Thymus (tissue), 14 donors: Measurements from ENCODE around the gene ZSCAN32. TPM values are rescaled to one million over a fixed set of nuclear protein-coding genes. Genes with fewer than 3 reads are reported as not detected.

Experiments used
- DNase-seq, 9 donors: peaks; one replicate each; pipeline ENCODE4 v3.0.0-alpha.2; 2013; ENCODE audit warnings: low spot score in 9 of 9, low read depth in 6 of 9, missing footprints in 1 of 9
- H3K27ac ChIP-seq, 2 donors: one replicate each; pipeline ENCODE4 v1.5.1; 2013; ENCODE audit warnings: control low read depth in 1 of 2, low read depth in 1 of 2, low read length in 1 of 2, mild to moderate bottlenecking in 1 of 2, moderate library complexity in 1 of 2
- H3K27me3 ChIP-seq, 2 donors: one replicate each; pipeline ENCODE4 v1.5.1; 2013; ENCODE audit warnings: low read length in 1 of 2; ENCODE audit not compliant: control insufficient read depth in 2 of 2, insufficient read depth in 1 of 2
- H3K36me3 ChIP-seq, 2 donors: one replicate each; pipeline ENCODE4 v1.5.1; 2013; ENCODE audit warnings: low read length in 1 of 2, mild to moderate bottlenecking in 1 of 2, moderate library complexity in 1 of 2; ENCODE audit not compliant: control insufficient read depth in 2 of 2, insufficient read depth in 2 of 2
- H3K4me1 ChIP-seq, 2 donors: one replicate each; pipeline ENCODE4 v1.5.1; 2013; ENCODE audit warnings: low read length in 2 of 2; ENCODE audit not compliant: control insufficient read depth in 2 of 2, insufficient read depth in 2 of 2
- H3K4me3 ChIP-seq, 2 donors: one replicate each; pipeline ENCODE4 v1.5.1; 2013; ENCODE audit warnings: low read length in 2 of 2, control low read depth in 1 of 2, mild to moderate bottlenecking in 1 of 2
- H3K9me3 ChIP-seq, 2 donors: one replicate each; pipeline ENCODE4 v1.5.1; 2013; ENCODE audit warnings: low read length in 1 of 2, mild to moderate bottlenecking in 1 of 2; ENCODE audit not compliant: control insufficient read depth in 2 of 2, insufficient read depth in 1 of 2
- WGBS: extraction: QIAGEN DNeasy Blood & Tissue Kit; methylation state at CpG from one replicate; pipeline ENCODE4 v1.1.7; 2013; 5-methylcytosine and 5-hydroxymethylcytosine counted together
- long read RNA-seq, 10 donors: transcript quantifications; one replicate each; lab custom pipeline, GENCODE V29; 2026
- polyA plus RNA-seq: library from polyadenylated mRNA; stranded (reverse); fragments of 200-250 nt; gene quantifications from one replicate; pipeline ENCODE4 v1.2.3, GENCODE V29; 2013
- total RNA-seq: library from RNA; stranded (reverse); fragments of 120-200 nt; gene quantifications from one replicate; pipeline ENCODE4 v1.2.4, GENCODE V29; 2013
- donor health status: healthy.

Gene ZSCAN32
- 19.7 TPM for total RNA-seq
- polyA plus RNA-seq, result 16.3 TPM
- long read RNA-seq, donor 1, result 0 reads
- long read RNA-seq, donor 2, result 0 reads
- long read RNA-seq, donor 3, transcript ZSCAN32-206 (1 exons, 1,977 nt), result major isoform, 14 of 23 reads
- long read RNA-seq, donor 3, partial matches to known transcripts, result 0 of 23 reads
- long read RNA-seq, donor 3, other reads (novel, unspliced or antisense), result 6 of 23 reads
- long read RNA-seq, donor 4, transcript ZSCAN32-206 (1 exons, 1,977 nt), result major isoform, 5 of 5 reads
- long read RNA-seq, donor 4, partial matches to known transcripts, result 0 of 5 reads
- long read RNA-seq, donor 4, other reads (novel, unspliced or antisense), result 0 of 5 reads
- long read RNA-seq, donor 5, transcript ZSCAN32-206 (1 exons, 1,977 nt), result major isoform, 10 of 11 reads
- long read RNA-seq, donor 5, partial matches to known transcripts, result 0 of 11 reads
- long read RNA-seq, donor 5, other reads (novel, unspliced or antisense), result 0 of 11 reads
- long read RNA-seq, donor 6, transcript ZSCAN32-206 (1 exons, 1,977 nt), result major isoform, 5 of 7 reads
- long read RNA-seq, donor 6, partial matches to known transcripts, result 0 of 7 reads
- long read RNA-seq, donor 6, other reads (novel, unspliced or antisense), result 0 of 7 reads
- long read RNA-seq, donor 7, partial matches to known transcripts, result 0 of 6 reads
- long read RNA-seq, donor 7, other reads (novel, unspliced or antisense), result 0 of 6 reads
- long read RNA-seq, donor 8, partial matches to known transcripts, result 0 of 1 reads
- long read RNA-seq, donor 8, other reads (novel, unspliced or antisense), result 0 of 1 reads
- long read RNA-seq, donor 9, partial matches to known transcripts, result 0 of 5 reads
- long read RNA-seq, donor 9, other reads (novel, unspliced or antisense), result 0 of 5 reads
- long read RNA-seq, donor 10, transcript ZSCAN32-206 (1 exons, 1,977 nt), result major isoform, 6 of 7 reads
- long read RNA-seq, donor 10, partial matches to known transcripts, result 0 of 7 reads
- long read RNA-seq, donor 10, other reads (novel, unspliced or antisense), result 0 of 7 reads

- Histone ChIP-seq H3K27ac (peak within 1 kb of the TSS; percentile 66 to 90), H3K4me1 (peaks cover 11% of the 10 kb centered on the region in 2 donors), H3K4me3 (peak within 1 kb of the TSS; percentile 72 to 81), H3K9me3 (peaks cover 10 to 53% of the 10 kb centered on the region in 2 donors), H3K36me3 (peaks cover 40 to 47% of the 10 kb centered on the region in 2 donors), H3K27me3 (no peaks in the 10 kb centered on the region)
- DNase-seq, result peak; percentile 95 to 99 (median 98)
- under 1% methylated on average over 95 of the region's 95 CpGs for WGBS
These were observed at the start of gene ZSCAN32, which contains the start of gene ZNF174 for GRCh38 chr16:3400779-3401688. Gene ZSCAN32 (minus strand): TSS chr16:3401004. CDS start chr16:3397557, 3,447 bp downstream. Gene ZNF174 (plus strand): TSS chr16:3401215. CDS start chr16:3402005, 790 bp downstream.

DNA sequence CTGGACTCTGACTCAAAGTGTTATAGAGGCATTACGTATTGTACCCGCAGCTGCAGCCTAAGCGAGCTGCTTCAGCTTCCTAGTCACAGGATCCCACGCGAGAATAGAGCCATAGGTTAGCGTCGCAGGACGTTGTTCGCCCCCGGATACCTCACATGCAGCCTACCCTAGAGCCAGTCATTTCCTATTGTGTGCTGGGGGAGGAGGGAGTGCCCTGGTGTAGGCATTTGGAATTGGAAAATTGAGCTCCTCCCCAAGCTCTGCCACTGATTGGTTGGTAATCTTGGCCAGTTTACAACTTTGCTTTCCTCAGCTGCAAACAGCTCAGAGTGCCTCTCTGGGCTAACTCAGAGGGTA is 43.2 kb upstream of the ZSCAN32 start:
- Histone ChIP-seq H3K9me3 (peaks cover 1 to 39% of the 10 kb centered on the region in 2 donors), H3K36me3 (peaks cover 7 to 10% of the 10 kb centered on the region in 2 donors), H3K4me1 (peaks cover 3 to 6% of the 10 kb centered on the region in 2 donors), H3K27ac (peak overlapping the region; percentile 72 to 76), H3K27me3 (no peaks in the 10 kb centered on the region), H3K4me3 (peak overlapping the region; percentile 70 to 77)
- DNase-seq, result peak in 2 of 9 donors; percentile 14 to 44
- WGBS, result 44% methylated on average over 10 of the region's 10 CpGs

- Histone ChIP-seq H3K4me3 (peak within 1 kb of the TSS; percentile 70 to 77), H3K27me3 (no peaks in the 10 kb centered on the region), H3K4me1 (peaks cover 3 to 6% of the 10 kb centered on the region in 2 donors), H3K27ac (peak within 1 kb of the TSS; percentile 72 to 76), H3K36me3 (peaks cover 4 to 6% of the 10 kb centered on the region in 2 donors), H3K9me3 (peaks cover 1 to 40% of the 10 kb centered on the region in 2 donors)
- WGBS, result 45% methylated on average over 61 of the region's 61 CpGs
- peak; percentile 50 to 91 (median 75) for DNase-seq
These were observed 42.6 kb upstream of the ZSCAN32 start, which contains the start of the genes NAA60 and ZNF597 for GRCh38 chr16:3443108-3444031. Gene NAA60 (plus strand): TSS chr16:3443680. CDS start chr16:3476228, 32,548 bp downstream. Gene ZNF597 (minus strand): TSS chr16:3443504. CDS start chr16:3443153, 351 bp downstream.

- Histone ChIP-seq H3K4me1 (peaks cover 3 to 5% of the 10 kb centered on the region in 2 donors), H3K9me3 (peaks cover 1 to 40% of the 10 kb centered on the region in 2 donors), H3K4me3 (no peak overlapping the region), H3K36me3 (peaks cover 0 to 4% of the 10 kb centered on the region in 2 donors), H3K27me3 (no peaks in the 10 kb centered on the region), H3K27ac (no peak overlapping the region)
- no peak for DNase-seq
- WGBS, result 81% methylated on average over 4 of the region's 4 CpGs
These were observed 38.8 kb upstream of the ZSCAN32 start for GRCh38 chr16:3439637-3440036.

GRCh38 chr16:3434373-3434772 is 33.6 kb upstream of the ZSCAN32 start:
- H3K36me3 ChIP-seq, result no peaks in the 10 kb centered on the region

DNA sequence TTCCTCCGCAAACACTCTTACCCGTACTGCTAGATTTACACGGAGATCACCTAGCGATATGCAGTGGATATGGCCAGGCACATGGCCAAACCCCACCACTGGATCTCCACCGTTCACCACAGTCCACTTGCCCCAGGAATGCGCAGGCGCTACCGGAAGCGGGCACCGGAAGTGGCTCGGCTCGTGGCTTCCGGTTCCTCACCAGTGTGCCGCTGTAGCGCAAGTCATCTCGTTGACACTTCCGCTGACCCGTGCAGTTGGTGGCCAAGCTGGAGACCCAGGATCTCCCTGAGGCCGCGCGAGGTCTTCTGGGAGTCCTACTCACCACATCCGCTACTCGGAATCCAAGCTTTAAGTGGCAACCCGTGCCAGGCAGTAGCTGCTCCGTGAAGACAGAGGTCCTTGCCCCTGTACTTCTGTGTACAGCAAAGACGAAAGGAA is 31.0 kb upstream of the ZSCAN32 start:
- no peak overlapping the region for H3K27ac ChIP-seq
- no peaks in the 10 kb centered on the region for H3K4me1 ChIP-seq
- H3K4me3 ChIP-seq, result peak overlapping the region; percentile 8 to 9
- H3K9me3 ChIP-seq, result peaks cover 3 to 8% of the 10 kb centered on the region in 2 donors
- H3K27me3 ChIP-seq, result no peaks in the 10 kb centered on the region
- 66% methylated on average over 26 of the region's 26 CpGs for WGBS
- peak in 1 of 9 donors; percentile 14 for DNase-seq
- H3K36me3 ChIP-seq, result no peaks in the 10 kb centered on the region

More at GRCh38 chr16:3434373-3434772, 33.6 kb upstream of the ZSCAN32 start:
- H3K4me1 ChIP-seq, result no peaks in the 10 kb centered on the region
- peaks cover 4 to 13% of the 10 kb centered on the region in 2 donors for H3K9me3 ChIP-seq
- DNase-seq, result no peak
- H3K27me3 ChIP-seq, result no peaks in the 10 kb centered on the region
- H3K27ac ChIP-seq, result no peak overlapping the region
- H3K4me3 ChIP-seq, result no peak overlapping the region

DNA sequence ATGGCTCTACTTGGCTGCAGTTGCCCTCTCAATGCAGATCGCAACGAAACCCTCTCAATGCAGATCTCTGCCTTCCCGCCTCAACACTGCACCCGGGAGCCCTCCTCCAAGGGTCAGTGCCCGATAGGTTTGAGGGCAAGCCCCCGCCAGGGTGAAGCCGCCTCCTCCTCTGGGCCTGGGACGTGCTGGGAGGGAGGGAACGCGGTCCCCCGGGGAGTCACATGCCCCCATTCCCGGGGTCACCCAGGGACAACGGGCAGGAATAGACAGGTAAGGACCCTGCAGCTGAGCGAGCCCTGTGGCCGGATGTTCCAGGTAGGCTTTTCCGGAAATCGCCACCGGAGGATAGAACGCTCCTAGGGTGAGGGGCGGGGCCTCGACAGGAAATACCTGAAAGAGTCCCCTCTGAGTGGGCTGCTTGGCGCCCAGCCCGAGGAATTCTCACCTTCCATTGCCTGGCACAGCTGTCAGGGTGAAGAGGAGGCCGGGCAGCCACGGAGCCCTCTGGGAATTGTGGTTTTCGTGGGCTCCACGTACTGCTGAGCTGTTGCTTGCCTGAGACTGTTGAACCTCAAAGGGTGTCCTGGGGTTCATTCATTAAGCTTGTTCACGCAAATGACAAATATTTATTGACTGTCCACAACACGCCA is 13.1 kb upstream of the ZSCAN32 start:
- H3K36me3 ChIP-seq, result peaks cover 0 to 2% of the 10 kb centered on the region in 2 donors
- no peak overlapping the region for H3K27ac ChIP-seq
- H3K9me3 ChIP-seq, result peaks cover 14 to 70% of the 10 kb centered on the region in 2 donors
- no peak overlapping the region for H3K4me3 ChIP-seq
- WGBS, result 53% methylated on average over 29 of the region's 29 CpGs
- no peaks in the 10 kb centered on the region for H3K4me1 ChIP-seq
- H3K27me3 ChIP-seq, result no peaks in the 10 kb centered on the region
- DNase-seq, result no peak
